ENCODE results near the gene LITAFD.
"Not testable (repeated sequence)": the region's sequence is repeated elsewhere in the genome, so short reads cannot be mapped to it uniquely, and the experiment has no call there.

The LITAFD gene

DNA sequence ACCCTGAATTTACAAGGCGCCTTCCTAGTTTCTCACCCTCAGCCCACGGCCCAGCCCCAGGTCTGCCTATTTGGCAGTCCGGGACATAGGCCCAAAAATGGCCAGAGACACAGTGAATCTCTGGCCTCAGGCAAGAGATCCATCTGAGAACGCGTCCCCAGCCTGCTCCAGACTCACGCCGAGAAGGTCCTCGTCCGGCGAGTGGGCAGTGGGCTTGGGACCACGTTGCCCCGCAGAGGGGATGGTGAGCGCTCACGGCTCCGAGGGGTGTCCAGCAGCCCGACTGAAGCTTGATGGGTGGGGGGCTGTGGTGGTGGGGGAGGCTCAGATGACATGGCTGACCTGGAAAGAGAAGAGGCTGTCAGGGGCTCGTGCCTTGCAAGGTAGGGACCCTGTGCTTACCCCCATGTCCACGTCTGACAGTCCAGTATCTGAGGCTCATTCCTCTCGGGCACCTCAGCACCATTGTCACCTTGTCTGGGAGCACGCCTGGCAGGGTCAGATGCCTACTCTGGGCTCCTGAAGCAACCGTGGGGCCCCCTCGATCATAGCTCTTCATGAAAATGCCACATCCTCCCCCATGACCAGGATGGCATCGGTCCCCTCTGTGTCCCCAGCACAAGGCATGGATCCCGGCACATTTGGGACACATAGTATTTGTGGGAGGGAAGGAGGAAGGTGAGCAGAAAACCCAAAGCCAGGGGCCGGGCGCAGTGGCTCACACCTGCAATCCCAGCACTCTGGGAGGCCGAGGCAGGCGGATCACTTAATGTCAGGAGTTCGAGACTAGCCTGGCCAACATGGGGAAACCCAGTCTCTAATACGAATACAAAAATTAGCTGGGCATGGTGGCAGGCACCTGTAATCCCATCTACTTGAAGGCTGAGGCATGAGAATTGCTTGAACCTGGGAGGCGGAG is 22.9 kb upstream of the LITAFD start:
- no peak for DNase-seq

DNA sequence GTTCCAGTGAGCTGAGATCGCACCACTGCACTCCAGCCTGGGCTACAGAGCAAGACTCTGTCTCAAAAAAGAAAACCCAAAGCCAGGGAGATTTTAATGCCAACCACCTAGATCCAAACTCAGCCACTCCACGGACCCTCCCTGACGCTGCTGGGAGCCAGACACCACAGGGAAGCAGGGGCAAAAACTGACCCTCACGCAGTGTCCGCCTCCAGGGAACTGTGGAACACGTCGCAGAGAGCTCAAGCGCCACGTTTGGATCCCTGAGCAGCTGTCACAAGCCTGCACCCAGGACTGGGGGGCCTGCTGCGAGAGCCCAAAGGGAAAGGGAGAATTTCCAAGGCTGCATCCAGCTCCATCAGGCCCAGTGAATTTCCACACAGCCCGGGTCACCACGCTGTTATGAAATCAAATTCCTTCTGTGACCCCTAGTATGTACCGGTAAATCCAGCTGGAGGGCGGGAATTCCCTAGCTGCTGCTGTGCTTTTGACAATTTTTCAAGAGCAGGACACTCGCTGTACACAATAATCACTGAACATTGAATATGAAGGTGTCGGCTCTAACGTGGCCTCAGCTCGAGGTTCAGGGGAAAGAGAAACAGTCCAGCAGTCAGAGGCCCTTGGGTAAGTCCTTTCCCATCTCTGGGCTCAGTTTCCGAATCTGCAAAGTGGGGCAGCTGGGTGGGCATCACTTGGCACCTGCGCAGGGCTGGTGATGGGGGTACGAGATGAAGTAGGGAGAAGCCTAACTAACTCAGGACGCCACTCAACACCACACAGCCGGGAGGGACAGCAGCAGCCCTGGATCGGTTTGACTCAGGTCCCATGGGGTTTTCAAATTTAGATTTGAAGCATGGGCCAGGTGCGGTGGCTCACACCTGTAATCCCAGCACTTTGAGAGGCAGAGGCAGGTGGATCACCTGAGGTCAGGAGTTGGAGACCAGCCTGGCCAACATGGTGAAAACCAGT is 22.0 kb upstream of the LITAFD start:
- DNase-seq: no peak

DNA sequence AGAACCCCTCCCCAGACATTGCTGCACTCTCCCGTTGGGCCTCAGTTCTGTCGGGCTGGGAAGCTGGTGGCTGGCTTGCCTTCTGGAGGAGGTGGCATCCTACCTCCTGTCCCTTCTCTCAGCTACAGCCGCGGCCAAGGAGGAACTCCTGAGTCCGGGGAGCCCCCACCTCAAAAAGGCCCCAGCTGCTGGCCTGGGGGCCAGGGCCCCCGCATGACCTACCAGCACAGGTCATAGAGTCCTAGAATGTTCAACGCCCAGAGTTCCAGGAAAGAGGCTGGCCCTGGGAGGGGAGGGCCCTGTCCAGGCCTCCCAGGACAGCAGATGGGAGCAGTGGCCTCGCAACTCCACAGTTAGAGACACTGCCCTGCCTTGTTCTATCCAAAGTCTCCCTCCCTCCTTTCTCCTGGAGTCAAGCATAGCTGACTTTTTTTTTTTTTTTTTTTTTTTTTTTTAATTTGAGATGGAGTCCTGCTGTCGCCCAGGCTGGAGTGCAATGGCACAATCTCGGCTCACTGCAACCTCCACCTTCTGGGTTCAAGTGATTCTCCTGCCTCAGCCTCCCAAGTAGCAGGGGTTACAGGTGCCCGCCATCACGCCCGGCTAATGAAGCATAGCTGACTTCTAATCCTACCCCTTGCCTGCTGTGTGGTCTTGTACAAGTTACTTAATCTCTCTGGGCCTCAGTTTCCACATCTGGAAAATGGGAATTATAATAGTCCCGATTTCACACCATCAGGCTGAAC is 20.4 kb upstream of the LITAFD start:
- DNase-seq: no peak

DNA sequence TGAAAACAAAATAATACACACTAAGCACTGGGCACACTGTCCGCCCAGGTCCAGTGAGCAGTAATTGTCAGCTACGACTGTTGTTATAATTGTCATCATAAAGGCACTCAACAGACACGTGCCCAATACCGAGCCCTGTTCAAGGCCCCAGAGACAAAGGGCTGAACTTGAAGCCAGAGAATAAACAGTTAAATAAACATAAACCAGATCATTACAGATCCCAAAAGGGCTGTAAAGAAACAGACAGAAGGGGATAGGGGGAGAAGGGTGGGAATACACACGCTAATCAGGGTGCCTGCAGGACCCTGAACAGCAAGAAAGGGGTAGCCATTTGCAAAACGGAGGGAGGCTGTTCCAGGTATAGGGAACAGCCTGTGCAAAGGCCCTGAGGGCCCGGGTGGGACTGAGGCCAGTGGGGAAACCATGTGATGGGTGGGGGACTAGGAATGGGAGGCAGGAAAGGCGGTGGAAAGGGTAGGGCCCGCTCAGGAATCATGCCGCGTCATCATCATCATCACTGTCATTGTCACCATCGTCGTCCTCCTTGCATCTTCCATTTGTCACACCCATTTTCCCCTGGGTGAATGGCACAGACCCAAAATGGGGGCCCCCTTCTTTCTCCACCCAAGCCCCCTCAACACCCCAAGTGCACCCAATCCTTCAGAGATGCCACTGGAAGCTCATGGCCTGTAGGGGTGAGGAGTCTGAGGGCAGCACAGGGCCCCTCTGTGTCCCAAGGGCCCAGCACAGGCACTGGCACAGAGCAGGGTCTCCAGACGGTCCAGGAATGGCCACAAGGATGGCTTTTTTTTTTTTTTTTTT is 19.6 kb upstream of the LITAFD start:
- no peak for DNase-seq

DNA sequence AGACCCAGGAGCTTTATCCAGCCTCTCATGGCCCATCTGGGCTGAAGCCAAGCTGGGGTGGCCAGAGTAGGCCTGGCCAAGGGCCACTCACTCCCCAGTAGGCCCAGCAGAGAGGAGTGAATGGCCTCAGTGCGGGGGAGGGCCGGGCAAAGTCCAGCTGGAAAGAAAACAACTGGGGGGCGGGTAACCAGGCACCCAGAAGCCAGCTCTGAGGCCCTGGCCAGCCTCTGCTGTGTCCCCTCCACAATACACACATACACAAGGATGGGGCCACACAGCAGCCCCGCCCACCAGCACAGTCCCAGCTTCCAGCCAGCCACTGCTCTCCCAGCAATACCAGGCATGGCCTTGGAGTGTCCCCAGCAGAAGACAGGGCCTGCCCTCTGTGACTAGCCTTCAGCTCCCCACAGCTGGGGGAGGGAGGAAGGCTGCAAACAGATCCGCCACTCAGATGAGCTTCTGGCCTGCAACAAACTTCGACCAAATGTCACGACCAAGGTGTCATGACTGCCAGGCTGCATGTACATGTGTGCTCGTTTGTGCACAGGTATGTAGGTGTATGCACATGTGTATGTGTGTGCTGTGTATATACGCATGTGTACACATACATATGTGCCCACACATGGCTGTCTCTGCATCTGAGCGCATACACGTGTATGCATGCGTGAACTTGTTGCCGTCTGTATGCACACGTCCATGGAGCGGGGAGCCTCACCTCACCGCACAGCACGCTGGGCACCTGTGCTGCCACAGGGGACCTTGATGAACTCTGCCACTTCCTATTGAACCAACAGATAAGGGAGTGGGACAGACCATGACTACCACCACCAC is 18.3 kb upstream of the LITAFD start:
- no peak for DNase-seq

DNA sequence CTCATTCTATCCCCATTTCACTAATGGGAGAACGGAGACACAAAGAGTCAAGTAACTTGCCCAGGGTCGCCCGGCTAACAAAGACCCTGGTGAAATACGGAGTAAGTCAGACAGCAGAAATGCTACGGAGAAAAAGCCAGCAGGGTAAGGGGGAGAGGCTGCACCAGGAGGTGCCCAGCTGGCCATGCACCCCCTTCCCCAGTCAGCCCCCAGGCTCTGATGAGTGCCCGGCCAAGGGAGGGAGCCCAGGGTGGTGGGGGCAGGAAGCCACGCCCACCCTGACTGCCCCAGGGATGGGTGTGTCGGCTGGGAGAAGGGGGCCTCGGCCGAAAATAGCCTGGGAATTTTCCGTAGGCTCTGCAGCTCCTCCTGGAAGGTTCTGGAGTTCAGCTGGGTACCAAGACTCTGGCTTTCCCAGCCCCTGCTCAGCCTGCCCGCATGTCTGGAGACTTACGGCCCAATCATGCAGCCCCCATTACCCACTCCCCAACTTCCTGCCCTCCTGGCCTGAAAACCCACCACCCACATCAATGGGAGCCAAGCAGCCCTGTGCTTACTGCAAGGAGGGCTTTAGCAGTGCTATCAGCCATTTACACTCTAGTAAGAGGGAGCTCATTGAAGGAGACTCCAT is 17.6 kb upstream of the LITAFD start:
- no peak for DNase-seq

DNA sequence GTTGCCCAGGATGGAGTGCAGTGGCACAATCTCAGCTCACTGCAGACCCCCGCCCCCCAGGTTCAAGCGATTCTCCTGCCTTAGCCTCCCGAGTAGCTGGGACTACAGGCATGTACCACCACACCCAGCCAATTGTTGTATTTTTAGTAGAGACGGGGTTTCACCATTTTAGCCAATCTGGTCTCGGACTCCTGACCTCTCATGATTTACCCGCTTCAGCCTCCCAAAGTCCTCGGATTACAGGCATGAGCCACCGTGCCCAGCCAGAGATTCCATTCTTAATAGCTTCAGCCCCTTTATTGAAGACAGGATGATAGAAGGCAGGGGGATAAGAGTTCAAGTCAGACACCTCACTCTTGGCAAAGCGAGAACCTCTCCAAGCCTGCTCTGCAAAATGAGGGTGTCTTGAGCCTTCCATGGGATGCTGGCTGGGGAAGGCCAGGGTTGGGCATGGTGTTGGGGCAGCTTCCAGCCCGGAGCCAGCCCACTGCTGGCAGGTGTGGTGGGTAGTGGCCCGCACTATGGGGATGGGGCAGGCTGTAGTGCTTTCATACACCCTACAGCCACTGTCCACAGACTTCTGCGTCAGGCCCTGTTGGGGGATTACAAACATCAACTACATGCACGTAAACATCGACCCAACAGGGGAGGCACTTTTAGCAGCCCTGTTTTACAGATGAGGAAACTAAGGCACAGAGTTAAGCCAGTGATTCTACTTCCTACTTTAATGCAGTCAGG is 16.8 kb upstream of the LITAFD start:
- DNase-seq: no peak

DNA sequence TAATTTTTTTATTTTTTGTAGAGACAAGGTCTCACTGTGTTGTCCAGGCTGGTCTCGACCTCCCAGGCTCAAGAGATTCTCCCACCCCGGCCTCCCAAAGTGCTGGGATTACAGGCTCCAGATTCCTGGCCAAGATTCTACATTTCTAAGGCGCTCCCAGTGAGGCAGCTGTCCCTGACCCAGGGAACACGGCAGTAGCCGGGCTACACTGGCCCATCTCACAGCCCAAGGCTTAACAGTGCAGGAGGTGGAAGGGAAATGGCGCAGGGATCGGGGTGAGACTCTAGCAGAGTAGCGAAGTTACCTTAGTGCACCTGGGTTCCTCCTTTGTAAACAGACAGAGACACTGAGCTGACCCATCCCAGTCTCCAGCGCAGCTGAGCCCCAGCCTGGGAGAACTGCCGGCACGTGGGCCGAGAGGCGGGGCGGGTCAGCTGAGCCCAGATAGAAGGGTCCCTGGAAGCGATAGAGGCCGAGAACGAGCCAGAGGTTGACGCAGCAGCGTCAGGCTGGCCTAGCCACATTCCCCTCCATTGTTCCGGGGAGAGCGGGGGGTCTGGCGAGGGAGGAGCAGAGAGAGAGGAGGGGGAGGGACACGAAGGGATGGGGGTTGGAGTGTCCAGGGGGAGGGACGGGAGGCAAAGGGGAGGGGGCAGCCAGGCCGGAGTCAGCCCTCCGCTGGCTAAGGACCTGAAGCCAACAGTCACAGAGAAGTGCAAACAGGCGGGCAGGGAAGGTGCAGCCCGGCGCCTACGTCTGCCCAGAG is 15.8 kb upstream of the LITAFD start:
- peak; percentile 8 for DNase-seq

DNA sequence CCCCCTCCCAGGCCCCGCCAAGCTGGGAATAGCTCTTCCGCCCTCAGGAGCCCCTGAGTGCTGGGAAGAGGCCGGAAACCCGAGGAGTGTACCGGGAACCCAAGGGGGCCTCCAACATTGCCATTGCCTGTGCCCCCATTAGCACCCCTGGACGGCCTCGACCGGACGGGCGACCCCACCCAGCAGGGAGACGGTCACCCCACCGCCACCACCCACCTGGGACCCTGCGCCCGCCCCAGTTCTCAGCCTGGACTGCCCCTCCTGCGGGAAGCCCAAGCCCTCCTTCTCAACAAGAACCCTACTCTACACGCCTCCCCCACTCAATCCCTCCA is 15.3 kb upstream of the LITAFD start:
- no peak for DNase-seq

DNA sequence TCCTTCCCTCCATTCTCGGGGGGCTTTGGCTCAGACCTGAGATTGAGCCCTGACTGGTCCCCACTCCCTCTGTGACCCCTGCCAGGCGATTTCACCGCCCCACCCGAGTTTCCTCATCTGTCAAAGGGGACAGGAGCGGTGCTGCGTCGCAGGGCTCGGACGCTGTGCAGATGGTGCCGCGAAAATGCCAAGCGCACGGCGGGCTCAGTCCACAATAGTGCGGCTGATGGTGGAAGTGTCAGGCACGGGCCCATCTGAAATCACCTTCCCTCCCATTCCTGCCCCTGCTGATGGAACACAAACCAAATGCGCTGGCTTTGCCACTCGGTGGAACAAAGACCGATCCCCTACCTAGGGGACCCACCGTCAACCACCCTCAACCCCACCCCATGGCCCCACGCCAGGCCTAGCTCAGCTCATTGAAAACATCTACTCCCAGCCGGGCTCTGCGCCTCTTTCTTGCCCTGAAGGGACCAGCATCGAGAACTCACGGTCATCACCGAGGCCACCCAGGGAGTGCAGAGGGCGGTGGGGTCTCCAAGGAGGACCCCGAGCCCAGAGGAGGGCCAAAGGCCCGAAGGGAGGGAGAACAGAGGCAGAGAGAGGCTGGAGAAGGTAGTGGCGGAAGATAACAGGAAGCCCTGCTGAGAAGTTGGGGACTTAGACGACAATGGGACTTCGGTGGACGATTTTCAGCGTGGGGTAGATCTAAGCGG is 14.8 kb upstream of the LITAFD start:
- peak; percentile 36 for DNase-seq

DNA sequence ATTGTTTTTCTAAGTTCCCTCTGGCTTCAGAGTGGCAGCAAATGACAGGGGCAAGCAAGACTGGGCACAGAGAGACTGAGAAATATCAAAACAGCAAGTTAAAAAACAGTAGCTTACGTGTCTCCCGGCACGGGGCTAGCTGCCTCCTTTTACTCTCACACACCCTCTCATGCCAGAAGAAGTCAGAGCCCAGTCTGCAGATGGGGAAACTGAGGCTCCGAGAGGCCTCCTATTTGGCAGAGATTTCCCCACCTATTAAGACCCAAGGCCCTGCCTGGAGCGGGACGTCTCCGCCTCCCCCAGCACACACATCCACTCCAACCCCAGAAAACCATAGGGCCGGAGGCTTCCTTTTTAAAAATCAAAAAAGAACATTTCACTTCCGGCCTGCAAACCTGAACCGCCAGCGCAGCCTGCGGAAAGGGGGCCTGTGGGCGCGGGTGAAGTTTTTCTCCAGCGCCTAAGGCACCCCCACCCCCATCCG is 14.2 kb upstream of the LITAFD start:
- no peak for DNase-seq

DNA sequence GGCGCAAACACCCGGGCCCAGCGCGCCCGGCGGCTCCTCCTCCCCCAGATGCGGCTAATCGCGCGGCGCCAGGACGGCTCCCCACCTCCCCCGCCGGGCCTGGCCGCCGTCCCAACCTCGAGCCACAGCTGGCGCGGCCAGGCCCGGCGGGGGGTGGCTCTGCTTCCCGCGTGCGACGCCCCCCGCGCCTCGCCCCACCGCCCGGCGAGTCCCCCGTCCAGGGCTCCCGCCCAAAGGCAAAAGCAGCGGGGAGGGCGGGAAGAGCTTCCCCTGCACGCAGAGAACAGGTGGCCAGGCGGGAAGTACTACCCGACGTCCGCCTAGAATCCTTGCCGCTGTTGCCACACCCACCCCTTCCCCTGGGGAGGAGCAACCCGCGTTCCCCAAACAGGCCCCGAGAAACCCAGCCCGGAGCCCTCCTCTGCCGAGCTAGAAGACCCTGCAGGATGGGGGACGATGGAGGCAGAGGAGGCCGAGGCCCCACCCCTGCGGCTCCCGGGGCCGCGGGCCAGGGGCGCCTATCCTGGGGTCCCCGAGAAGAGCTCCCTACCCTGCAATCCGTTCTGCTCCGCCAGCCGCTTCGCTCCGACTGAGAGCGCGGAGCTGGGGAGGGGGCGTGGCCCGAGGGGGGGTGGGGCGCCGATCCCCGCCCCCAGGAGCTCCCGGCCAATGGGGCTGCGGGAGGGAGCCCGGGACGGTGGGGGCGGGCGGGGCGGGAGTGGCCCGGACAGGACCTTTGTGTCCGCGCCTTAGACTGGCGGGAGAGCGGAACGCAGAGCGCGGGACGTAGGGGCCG is 13.5 kb upstream of the LITAFD start, which contains the start of gene CARHSP1:
CARHSP1 (minus strand) TSS at position 591 of the 796 bp plus-strand sequence. CDS start 9,678 bp downstream, outside the sequence.
- peak; percentile 58 for DNase-seq

DNA sequence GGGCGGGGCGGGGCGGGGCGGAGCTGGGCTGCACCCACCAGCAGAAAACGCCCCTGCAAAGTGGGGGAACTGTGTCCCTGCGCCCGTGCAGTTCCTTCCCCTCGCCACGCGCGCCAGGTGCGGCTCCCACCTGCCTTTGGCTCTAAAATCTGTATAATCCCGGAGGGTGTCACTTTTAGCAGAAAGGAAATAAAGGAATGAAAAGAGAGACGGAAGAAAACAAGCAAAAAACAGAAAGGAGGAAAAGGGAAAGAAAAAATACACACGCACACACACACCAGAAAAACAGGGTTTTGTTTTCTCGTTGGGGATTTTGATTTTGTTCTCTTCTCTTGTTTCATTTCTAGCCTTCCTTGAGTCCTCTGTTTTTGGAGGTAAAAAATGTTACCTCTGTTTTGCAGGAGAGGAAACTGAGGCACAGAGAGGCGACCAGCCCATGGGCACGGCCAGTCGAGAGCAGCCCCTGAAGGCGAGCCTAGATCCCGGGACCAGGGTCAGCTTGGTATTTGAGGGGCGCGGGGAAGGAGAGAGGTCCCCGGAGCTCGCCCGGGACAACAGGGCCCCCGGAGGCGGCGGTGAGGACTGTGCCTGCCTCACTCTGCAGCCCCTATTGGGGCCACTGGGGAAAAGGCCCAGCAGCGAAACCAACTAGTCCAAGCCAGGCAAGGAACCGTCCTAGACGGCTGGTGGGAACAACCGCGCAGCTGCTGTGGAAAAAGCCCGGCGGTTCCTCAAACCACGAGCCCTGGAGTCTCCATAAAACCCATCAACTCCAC is 12.8 kb upstream of the LITAFD start:
- DNase-seq: no peak

DNA sequence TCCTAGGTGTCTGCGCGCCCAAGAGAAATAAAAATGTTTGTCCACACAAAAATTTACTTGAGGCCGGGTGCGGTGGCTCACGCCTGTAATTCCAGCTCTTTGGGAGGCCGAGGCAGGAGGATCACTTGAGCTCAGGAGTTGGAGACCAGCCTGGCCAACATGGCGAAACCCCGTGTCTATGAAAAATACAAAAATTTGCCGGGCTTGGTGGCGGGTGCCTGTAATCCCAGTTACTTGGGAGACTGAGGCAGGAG is 12.2 kb upstream of the LITAFD start:
- not testable (repeated sequence) for DNase-seq

DNA sequence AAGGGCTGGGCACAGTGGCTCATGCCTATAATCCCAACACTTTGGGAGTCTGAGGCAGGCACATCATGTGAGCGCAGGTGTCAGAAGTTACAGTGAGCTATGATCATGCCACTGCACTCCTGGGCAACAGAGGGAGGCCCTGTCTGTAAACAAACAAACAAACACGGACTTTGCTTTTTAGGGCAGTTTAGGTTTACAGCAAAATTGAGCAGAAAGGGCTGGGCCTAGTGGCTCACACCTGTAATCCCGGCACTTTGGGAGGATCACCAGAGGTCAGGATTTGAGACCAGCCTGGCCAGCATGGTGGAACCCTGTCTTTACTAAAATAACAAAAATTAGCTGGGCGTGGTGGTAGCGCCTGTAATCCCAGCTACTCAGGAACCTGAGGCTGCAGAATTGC is 10.1 kb upstream of the LITAFD start:
- no peak for DNase-seq

DNA sequence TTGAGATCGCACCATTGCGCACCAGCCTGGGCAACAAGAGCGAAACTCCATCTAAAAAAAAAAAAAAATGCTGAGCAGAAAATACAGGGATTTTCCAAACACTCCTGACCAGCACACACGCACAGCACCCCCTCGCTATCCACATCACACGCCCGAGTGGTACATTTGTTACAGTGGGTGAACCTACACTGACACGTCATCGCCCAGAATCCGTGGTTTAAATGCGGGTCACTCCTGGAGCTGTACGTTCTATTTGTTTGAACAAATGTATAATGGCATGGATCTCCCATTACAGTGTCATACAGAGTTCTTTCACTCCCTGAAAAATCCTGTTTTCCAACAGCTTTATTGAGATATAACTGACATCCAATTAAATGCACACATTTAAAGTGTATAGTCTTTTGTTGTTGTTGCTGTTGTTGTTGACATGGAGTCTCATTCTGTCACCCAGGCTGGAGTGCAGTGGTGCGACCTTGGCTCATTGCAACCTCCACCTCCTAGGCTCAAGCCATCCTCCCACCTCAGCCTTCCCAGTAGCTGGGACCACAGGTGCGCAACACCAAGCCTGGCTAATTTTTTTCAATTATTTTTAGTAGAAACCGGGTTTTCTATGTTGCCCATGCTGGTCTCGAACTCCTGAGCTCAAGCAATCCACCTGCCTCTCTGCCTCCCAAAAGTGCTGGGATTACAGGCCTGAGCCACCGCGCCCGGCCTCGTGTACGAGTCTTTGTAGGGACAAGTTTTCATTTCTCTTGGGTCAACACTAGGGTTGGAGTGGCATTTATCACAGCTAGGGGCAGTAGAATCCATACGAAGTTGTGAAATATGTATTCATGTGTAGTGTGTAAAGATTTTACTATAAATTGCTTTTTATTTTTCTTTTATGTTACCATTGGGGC is 8.9 kb upstream of the LITAFD start:
- no peak for DNase-seq
